DMS79 treated with DMSO at 0.1 percent for 48 hours (cell line): ENCODE measurements around the gene MICAL2.

Source experiments
- DNase-seq: peaks from one replicate; lab custom pipeline; 2025; lab: John Stamatoyannopoulos, UW

Gene MICAL2

GRCh38 chr11:12271241-12271640 is 160.9 kb downstream of the MICAL2 start:
- peak; percentile 52 for DNase-seq

GRCh38 chr11:12271826-12272366 is 161.5 kb downstream of the MICAL2 start:
- no peak for DNase-seq

- DNase-seq: no peak
These were observed 162.6 kb downstream of the MICAL2 start for GRCh38 chr11:12272821-12273617.

- DNase-seq: no peak
These were observed 163.2 kb downstream of the MICAL2 start for GRCh38 chr11:12273618-12273995.

GRCh38 chr11:12274056-12274455 is 163.7 kb downstream of the MICAL2 start:
- no peak for DNase-seq

GRCh38 chr11:12274558-12275197 is 164.3 kb downstream of the MICAL2 start:
- DNase-seq: no peak

- DNase-seq: no peak
These were observed 165.4 kb downstream of the MICAL2 start for GRCh38 chr11:12275818-12276217.

GRCh38 chr11:12276356-12276755 is 166.0 kb downstream of the MICAL2 start:
- DNase-seq: peak; percentile 99

GRCh38 chr11:12276831-12277475 is 166.6 kb downstream of the MICAL2 start:
- peak; percentile 88 for DNase-seq

- DNase-seq: peak; percentile 61
These were observed 168.6 kb downstream of the MICAL2 start for GRCh38 chr11:12278766-12279671.

- no peak for DNase-seq
These were observed 169.3 kb downstream of the MICAL2 start for GRCh38 chr11:12279672-12280108.

- DNase-seq: peak; percentile 56
These were observed 169.9 kb downstream of the MICAL2 start for GRCh38 chr11:12280199-12280837.

- no peak for DNase-seq
These were observed 170.6 kb downstream of the MICAL2 start for GRCh38 chr11:12280838-12281565.

GRCh38 chr11:12281571-12282478 is 171.4 kb downstream of the MICAL2 start:
- DNase-seq: peak; percentile 82

GRCh38 chr11:12282676-12283075 is 172.3 kb downstream of the MICAL2 start:
- DNase-seq: no peak

- DNase-seq: peak; percentile 39
These were observed 174.1 kb downstream of the MICAL2 start for GRCh38 chr11:12284316-12285050.

- no peak for DNase-seq
These were observed 174.7 kb downstream of the MICAL2 start for GRCh38 chr11:12285106-12285505.

- DNase-seq: no peak
These were observed 175.4 kb downstream of the MICAL2 start for GRCh38 chr11:12285811-12286222.

- no peak for DNase-seq
These were observed 176.2 kb downstream of the MICAL2 start for GRCh38 chr11:12286606-12287005.
